ENCODE results near the gene FREM3. TPM values are rescaled to one million over a fixed set of nuclear protein-coding genes. Genes with fewer than 3 reads are reported as not detected.

The FREM3 gene
- total RNA-seq, 4 donors from 2014 or later = not detected

GRCh38 chr4:143658336-143658735 is 42.1 kb downstream of the FREM3 start:
- intact Hi-C loops (cut with DNase I; ENCODE audit: low total_unique reads) = no loop called here
- TF ChIP-seq POLR2A (IDR thresholded peaks at IDR 0.05) = no peak
- TF ChIP-seq CTCF (IDR thresholded peaks at IDR 0.05) = no peak
- WGBS, 2 donors = 91 to 95% methylated on average over 4 of the region's 4 CpGs
- no peak for DNase-seq (ENCODE audit: low spot score in 2 of 2)
- H3K4me3 ChIP-seq (ENCODE audit: low read depth, poor library complexity, severe bottlenecking) = no peak overlapping the region

- DNase-seq (ENCODE audit: low spot score in 2 of 2) = no peak
- intact Hi-C loops (cut with DNase I; ENCODE audit: low total_unique reads) = no loop called here
- 47 to 62% methylated on average over 1 of the region's 1 CpG for WGBS, 2 donors
- TF ChIP-seq POLR2A (IDR thresholded peaks at IDR 0.05) (no peak), CTCF (IDR thresholded peaks at IDR 0.05) (no peak)
- no peak overlapping the region for H3K4me3 ChIP-seq (ENCODE audit: low read depth, poor library complexity, severe bottlenecking)
Observed at GRCh38 chr4:143654571-143654970, 45.9 kb downstream of the FREM3 start.

- intact Hi-C loops (cut with DNase I; ENCODE audit: low total_unique reads) = no loop called here
- WGBS, 2 donors = 81 to 93% methylated on average over 3 of the region's 3 CpGs
- no peak for DNase-seq (ENCODE audit: low spot score in 2 of 2)
- no peak for TF ChIP-seq POLR2A (IDR thresholded peaks at IDR 0.05)
- TF ChIP-seq CTCF (IDR thresholded peaks at IDR 0.05) = no peak
- H3K4me3 ChIP-seq (ENCODE audit: low read depth, poor library complexity, severe bottlenecking) = no peak overlapping the region
Observed at GRCh38 chr4:143653031-143653430, 47.4 kb downstream of the FREM3 start.

- intact Hi-C loops (cut with DNase I; ENCODE audit: low total_unique reads) = no loop called here
- TF ChIP-seq POLR2A (IDR thresholded peaks at IDR 0.05) = no peak
- no peak for TF ChIP-seq CTCF (IDR thresholded peaks at IDR 0.05)
- H3K4me3 ChIP-seq (ENCODE audit: low read depth, poor library complexity, severe bottlenecking) = no peak overlapping the region
- no peak for DNase-seq (ENCODE audit: low spot score in 2 of 2)
Observed at GRCh38 chr4:143643399-143643798, 57.1 kb downstream of the FREM3 start.

- intact Hi-C loops (cut with DNase I; ENCODE audit: low total_unique reads) = no loop called here
- 73 to 92% methylated on average over 1 of the region's 1 CpG for WGBS, 2 donors
- DNase-seq (ENCODE audit: low spot score in 2 of 2) = no peak
- no peak overlapping the region for H3K4me3 ChIP-seq (ENCODE audit: low read depth, poor library complexity, severe bottlenecking)
- TF ChIP-seq POLR2A (IDR thresholded peaks at IDR 0.05) (no peak), CTCF (IDR thresholded peaks at IDR 0.05) (no peak)
Observed at GRCh38 chr4:143642611-143643010, 57.9 kb downstream of the FREM3 start.

- no peak for DNase-seq (ENCODE audit: low spot score in 2 of 2)
- intact Hi-C loops (cut with DNase I; ENCODE audit: low total_unique reads) = no loop called here
- TF ChIP-seq POLR2A (IDR thresholded peaks at IDR 0.05) (no peak), CTCF (IDR thresholded peaks at IDR 0.05) (no peak)
- H3K4me3 ChIP-seq (ENCODE audit: low read depth, poor library complexity, severe bottlenecking) = no peak overlapping the region
- 66 to 75% methylated on average over 1 of the region's 1 CpG for WGBS, 2 donors
Observed at GRCh38 chr4:143641361-143641760, 59.1 kb downstream of the FREM3 start.

Data from lower leg skin (tissue), 4 donors.